ENCODE data around the gene WHRN. TPM values are rescaled to one million over a fixed set of nuclear protein-coding genes. Genes with fewer than 3 reads are reported as not detected.

Gene WHRN
- total RNA-seq, 2 donors from 2014 or later: 2.6 to 8.2 TPM

DNA sequence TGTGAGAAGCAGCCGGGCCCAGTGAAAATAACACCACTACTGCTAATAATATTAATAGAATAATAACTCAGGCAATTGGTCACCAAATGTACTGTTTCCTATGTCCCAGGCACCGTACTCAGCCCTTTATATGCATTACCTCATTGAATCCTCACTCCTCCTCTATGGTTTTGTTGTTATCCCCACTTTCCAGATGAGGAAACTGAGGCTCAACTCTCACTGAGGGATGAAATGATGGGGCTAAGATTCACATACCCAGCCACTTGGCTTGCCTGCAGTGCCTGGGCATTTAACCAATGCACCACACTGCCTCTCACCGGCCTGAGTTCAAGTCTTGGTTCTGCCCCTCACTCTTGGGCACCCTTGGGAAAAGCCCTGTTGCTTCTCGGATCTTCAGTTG is 34.1 kb downstream of the WHRN start:
- no peak overlapping the region for H3K27ac ChIP-seq
- no peak for DNase-seq (ENCODE audit: low spot score)
- peaks cover 0 to 5% of the 10 kb centered on the region in 2 donors for H3K9me3 ChIP-seq
- no peak overlapping the region for H3K4me3 ChIP-seq
- H3K36me3 ChIP-seq: no peaks in the 10 kb centered on the region
- no peaks in the 10 kb centered on the region for H3K27me3 ChIP-seq
- TF ChIP-seq, protein P1, sequence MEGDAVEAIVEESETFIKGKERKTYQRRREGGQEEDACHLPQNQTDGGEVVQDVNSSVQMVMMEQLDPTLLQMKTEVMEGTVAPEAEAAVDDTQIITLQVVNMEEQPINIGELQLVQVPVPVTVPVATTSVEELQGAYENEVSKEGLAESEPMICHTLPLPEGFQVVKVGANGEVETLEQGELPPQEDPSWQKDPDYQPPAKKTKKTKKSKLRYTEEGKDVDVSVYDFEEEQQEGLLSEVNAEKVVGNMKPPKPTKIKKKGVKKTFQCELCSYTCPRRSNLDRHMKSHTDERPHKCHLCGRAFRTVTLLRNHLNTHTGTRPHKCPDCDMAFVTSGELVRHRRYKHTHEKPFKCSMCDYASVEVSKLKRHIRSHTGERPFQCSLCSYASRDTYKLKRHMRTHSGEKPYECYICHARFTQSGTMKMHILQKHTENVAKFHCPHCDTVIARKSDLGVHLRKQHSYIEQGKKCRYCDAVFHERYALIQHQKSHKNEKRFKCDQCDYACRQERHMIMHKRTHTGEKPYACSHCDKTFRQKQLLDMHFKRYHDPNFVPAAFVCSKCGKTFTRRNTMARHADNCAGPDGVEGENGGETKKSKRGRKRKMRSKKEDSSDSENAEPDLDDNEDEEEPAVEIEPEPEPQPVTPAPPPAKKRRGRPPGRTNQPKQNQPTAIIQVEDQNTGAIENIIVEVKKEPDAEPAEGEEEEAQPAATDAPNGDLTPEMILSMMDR (IDR thresholded peaks at IDR 0.05): no peak
- no peaks in the 10 kb centered on the region for H3K4me1 ChIP-seq

DNA sequence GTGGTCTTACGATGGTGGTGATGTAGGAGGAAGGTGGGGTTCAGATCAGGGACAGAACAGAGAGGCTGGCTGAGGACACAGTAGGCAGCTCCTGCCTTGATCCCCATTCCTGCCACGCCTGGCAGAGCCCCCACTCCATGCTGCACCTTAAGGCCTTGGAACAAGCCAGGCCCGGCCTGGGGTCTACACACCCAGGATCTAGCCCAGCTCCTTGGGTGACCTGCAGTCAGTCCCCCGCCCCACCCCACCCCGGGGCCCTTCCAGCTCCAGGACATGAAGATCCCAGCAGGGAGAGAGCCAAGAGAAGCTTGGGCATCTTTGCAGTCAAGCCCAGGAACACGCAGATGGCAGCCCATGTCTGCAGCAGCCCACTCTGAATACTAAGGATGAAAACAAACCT is 34.7 kb downstream of the WHRN start:
- Histone ChIP-seq H3K27me3 (no peaks in the 10 kb centered on the region), H3K4me1 (no peaks in the 10 kb centered on the region), H3K9me3 (peaks cover 0 to 5% of the 10 kb centered on the region in 2 donors), H3K36me3 (no peaks in the 10 kb centered on the region), H3K27ac (no peak overlapping the region), H3K4me3 (no peak overlapping the region)
- DNase-seq (ENCODE audit: low spot score): no peak
- TF ChIP-seq, protein P1 (IDR thresholded peaks at IDR 0.05): no peak

DNA sequence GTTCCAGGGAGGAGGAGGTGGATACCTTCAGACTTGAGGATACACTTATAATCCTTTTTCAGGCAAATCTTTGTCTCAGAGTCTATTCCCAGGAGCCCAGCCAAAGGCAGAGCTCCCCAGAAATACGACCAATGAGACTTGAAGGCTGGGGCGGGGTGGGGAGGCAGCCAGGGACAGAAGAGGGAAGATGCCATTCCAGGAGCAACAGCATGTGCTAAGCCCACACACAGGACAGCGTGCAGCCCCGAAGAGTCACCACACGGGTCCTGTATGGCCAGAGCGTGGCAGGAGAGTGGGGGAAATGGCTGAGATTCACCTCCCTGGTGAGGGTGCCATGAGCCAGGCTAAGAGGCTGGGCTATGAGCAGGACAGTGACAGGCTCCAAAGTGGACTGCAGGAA is 35.2 kb downstream of the WHRN start:
- no peaks in the 10 kb centered on the region for H3K36me3 ChIP-seq
- H3K4me3 ChIP-seq: no peak overlapping the region
- no peaks in the 10 kb centered on the region for H3K27me3 ChIP-seq
- no peak for DNase-seq (ENCODE audit: low spot score)
- H3K4me1 ChIP-seq: no peaks in the 10 kb centered on the region
- TF ChIP-seq, protein P1 (IDR thresholded peaks at IDR 0.05): no peak
- H3K27ac ChIP-seq: no peak overlapping the region
- peaks cover 0 to 5% of the 10 kb centered on the region in 2 donors for H3K9me3 ChIP-seq

DNA sequence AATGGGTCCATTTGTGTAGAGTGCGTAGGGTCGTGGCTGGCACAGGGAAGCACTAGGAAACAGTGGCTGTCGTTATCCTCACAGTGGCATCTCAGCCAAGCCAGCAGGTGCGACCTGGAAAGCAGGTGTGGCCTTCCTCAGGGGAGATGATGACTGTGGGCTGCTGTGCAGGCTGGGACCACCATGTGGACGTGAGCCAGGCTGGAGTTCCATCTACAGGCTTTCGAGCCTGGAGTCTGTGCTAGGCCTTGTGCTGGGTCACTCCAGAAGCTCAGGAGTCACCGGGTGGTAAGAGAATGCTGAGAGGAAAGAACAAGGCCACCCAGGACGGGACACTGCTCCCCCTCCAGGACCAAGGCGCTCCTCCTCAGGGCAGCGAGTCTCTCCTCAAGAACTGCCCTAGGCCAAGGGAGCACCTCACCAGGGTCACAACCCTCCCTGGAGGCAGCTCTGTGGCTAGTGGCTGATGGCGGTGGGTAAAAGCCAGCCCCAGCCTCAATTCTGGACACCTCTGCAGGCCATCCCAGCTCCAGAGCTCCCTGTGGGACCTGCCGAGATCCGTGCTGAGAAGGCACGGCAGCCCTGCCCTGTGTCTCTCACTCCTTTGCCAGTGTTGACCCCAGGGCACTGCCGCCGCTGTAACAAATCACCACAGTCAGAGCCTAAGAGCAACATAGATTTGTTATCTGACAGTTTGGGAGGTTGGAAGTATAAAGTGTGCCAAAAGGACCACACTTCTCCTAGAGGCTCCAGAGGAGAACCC is 36.0 kb downstream of the WHRN start:
- Histone ChIP-seq H3K36me3 (no peaks in the 10 kb centered on the region), H3K27me3 (no peaks in the 10 kb centered on the region), H3K27ac (no peak overlapping the region), H3K4me3 (no peak overlapping the region), H3K9me3 (peaks cover 0 to 5% of the 10 kb centered on the region in 2 donors), H3K4me1 (no peaks in the 10 kb centered on the region)
- TF ChIP-seq, protein P1 (IDR thresholded peaks at IDR 0.05): no peak
- no peak for DNase-seq (ENCODE audit: low spot score)

DNA sequence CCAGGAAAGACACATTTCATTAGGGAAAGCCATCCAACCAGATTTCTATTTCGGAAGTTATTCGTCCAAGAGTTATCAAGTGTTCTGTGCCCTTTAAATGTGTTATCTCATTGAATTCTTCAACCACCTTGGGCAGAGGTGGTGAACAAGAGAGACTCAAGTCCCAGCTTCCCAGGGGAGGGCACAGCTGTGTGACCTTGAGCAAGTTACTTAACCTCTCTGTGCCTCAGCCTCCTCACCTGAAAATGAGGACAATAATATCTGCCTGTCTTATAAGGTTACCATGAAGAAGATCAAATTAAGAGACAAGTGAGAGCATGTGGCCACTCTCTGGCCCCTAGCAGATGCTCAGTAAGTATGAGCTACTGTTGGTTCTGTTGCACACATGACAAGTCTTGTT is 37.4 kb downstream of the WHRN start:
- H3K27ac ChIP-seq: no peak overlapping the region
- H3K36me3 ChIP-seq: no peaks in the 10 kb centered on the region
- H3K4me1 ChIP-seq: no peaks in the 10 kb centered on the region
- no peak overlapping the region for H3K4me3 ChIP-seq
- TF ChIP-seq, protein P1 (IDR thresholded peaks at IDR 0.05): no peak
- peaks cover 0 to 5% of the 10 kb centered on the region in 2 donors for H3K9me3 ChIP-seq
- DNase-seq (ENCODE audit: low spot score): no peak
- no peaks in the 10 kb centered on the region for H3K27me3 ChIP-seq

All from right atrium auricular region (tissue), 2 donors.